Common myeloid progenitor, CD34-positive (primary cell): Measurements from ENCODE around the gene CDIP1.

Experiments used
- CTCF ChIA-PET: fragments of 350-600 bp; sonication (Branson Sonifier 250); formaldehyde crosslinking; loops from one replicate; lab custom pipeline; 2021; ENCODE audit warnings: antibody characterized with exemption; lab: Charles Lee
- POLR2A ChIA-PET: fragments of 350-600 bp; sonication (Branson Sonifier 250); formaldehyde crosslinking; loops from one replicate; lab custom pipeline; 2021; ENCODE audit warnings: antibody characterized with exemption; lab: Charles Lee
- DNase-seq, 3 donors: peaks; one replicate each; pipeline versions ENCODE4 v3.0.0 to v3.0.0-alpha.2; 2013
- H3K27ac ChIP-seq, 2 experiments: 1 replicate in 1 of 2; 2 replicates in 1 of 2; pipeline ENCODE4 v1.7.0; 2013; ENCODE audit warnings: inconsistent platforms in 2 of 2, low read length in 2 of 2, mild to moderate bottlenecking in 2 of 2, low read depth in 1 of 2, moderate library complexity in 1 of 2; ENCODE audit not compliant: severe bottlenecking in 2 of 2, insufficient read depth in 1 of 2, poor library complexity in 1 of 2
- H3K27me3 ChIP-seq, 5 experiments: replicated peaks in 2 of 5; 1 replicate in 3 of 5; 2 replicates in 2 of 5; pipeline versions ENCODE4 v1.6.1 to v1.7.0; 2013; ENCODE audit warnings: low read length in 4 of 5, mild to moderate bottlenecking in 2 of 5, moderate library complexity in 2 of 5, inconsistent platforms in 1 of 5; ENCODE audit not compliant: insufficient read depth in 5 of 5, control insufficient read depth in 4 of 5
- H3K36me3 ChIP-seq, 4 experiments: 1 replicate in 2 of 4; 2 replicates in 2 of 4; pipeline versions ENCODE4 v1.6.1 to v1.7.0; 2013; ENCODE audit warnings: low read length in 3 of 4, control low read depth in 1 of 4, mild to moderate bottlenecking in 1 of 4; ENCODE audit not compliant: control insufficient read depth in 4 of 4, insufficient read depth in 4 of 4
- H3K4me1 ChIP-seq, 4 experiments: 1 replicate in 3 of 4; 2 replicates in 1 of 4; pipeline versions ENCODE4 v1.6.1 to v1.7.1; 2013; ENCODE audit warnings: low read length in 3 of 4, mild to moderate bottlenecking in 3 of 4, control low read depth in 1 of 4, inconsistent platforms in 1 of 4, moderate library complexity in 1 of 4; ENCODE audit not compliant: control insufficient read depth in 4 of 4, insufficient read depth in 4 of 4; ENCODE audit errors: control extremely low read depth in 1 of 4
- H3K4me3 ChIP-seq, 7 experiments: 1 replicate in 4 of 7; 2 replicates in 3 of 7; pipeline versions ENCODE4 v1.5.1 to v1.7.0; 2013; ENCODE audit warnings: mild to moderate bottlenecking in 7 of 7, low read length in 6 of 7, moderate library complexity in 6 of 7, inconsistent platforms in 2 of 7, low read depth in 2 of 7, control low read depth in 1 of 7; ENCODE audit not compliant: insufficient read depth in 4 of 7, control insufficient read depth in 1 of 7; ENCODE audit errors: extremely low read depth in 1 of 7
- H3K9me3 ChIP-seq, 5 experiments: 1 replicate in 4 of 5; 2 replicates in 1 of 5; pipeline versions ENCODE4 v1.6.1 to v1.7.1; 2013; ENCODE audit warnings: low read length in 4 of 5, mild to moderate bottlenecking in 2 of 5, inconsistent platforms in 1 of 5, low read depth in 1 of 5, moderate library complexity in 1 of 5; ENCODE audit not compliant: control insufficient read depth in 4 of 5, insufficient read depth in 2 of 5; ENCODE audit errors: control extremely low read depth in 1 of 5
- WGBS: methylation state at CpG from one replicate; pipeline ENCODE4 v1.1.5; 2013; ENCODE audit not compliant: insufficient coverage; 5-methylcytosine and 5-hydroxymethylcytosine counted together

Gene CDIP1

DNA sequence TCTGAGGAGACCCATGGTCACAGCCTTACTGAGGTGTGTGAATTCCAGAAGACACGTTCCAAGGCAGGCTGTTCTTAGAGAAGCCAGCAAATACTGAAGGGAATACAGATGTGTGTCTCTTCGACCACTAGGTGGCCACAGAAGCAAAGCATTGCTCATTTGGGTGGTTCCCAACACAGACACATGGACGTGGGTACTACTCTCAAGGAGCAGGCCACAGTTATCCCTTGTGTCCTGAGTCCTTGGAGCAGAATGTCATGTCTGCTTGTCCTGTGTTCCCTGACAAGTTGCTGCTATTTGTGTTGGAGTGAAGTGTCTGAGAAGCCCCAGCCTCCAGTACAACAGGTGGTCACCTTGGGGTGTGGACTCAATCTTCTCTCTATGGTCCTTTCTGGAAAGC is 32.1 kb downstream of the CDIP1 start:
- H3K9me3 ChIP-seq = no peaks in the 10 kb centered on the region
- 5% methylated on average over 3 of the region's 3 CpGs for WGBS
- H3K27me3 ChIP-seq = no peaks in the 10 kb centered on the region
- peaks cover 16 to 33% (median 31%) of the 10 kb centered on the region in 4 experiments for H3K4me1 ChIP-seq
- peak; percentile 78 to 87 (median 82) for DNase-seq
- peaks cover 2 to 50% (median 28%) of the 10 kb centered on the region in 4 experiments for H3K36me3 ChIP-seq
- no peak overlapping the region for H3K4me3 ChIP-seq
- ChIA-PET POLR2A (interaction anchor here (0.5 to 0.7 kb wide), 2 partner anchors 79 to 180 kb away, joined by 3 read pairs; no protein-coding TSS in a partner anchor), CTCF (interaction anchor here (0.6 to 15.2 kb wide), 31 partner anchors 6 to 450 kb away, joined by 3 to 375 read pairs (median 4); partner anchors contain the start of genes C16orf96, HMOX2, NMRAL1 and UBALD1)
- peak overlapping the region; percentile 27 to 57 for H3K27ac ChIP-seq

DNA sequence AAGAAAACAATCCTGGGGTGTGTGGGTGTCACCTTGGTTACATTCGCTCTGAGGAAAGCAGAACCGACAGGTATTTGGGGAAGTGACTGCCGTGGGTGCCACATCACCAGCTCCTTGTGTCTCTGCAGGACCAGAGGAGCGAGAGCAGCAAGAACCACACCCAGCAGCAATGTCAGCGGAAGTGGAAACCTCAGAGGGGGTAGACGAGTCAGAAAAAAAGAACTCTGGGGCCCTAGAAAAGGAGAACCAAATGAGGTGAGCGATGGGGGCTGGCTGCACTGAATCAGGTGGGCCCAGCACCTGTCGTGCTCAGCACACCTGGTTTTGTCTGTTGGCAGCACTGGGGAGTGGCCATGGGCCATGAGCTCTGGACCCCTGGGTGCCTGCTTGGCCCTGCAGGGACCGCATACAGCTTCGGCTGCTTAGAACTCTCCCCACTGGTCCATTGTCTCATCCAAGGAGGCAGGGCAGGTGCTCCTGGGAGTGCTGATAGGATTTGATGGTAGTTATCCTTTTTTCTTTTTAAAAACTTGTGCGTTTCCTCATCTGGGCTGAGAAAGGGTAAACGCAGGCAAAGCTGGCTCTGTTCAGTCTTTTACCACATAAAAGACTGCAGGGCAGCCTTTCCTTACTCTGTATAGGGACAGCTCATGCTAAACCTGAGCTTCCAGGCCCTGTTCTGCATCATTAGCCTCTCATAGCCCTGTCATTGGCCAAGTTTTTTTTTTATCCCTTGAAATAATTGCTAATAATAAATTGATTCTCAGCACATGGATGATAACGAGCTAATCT is 33.0 kb downstream of the CDIP1 start:
- ChIA-PET POLR2A (no interaction called here), CTCF (interaction anchor here (0.6 to 15.2 kb wide), 30 partner anchors 9 to 451 kb away, joined by 3 to 375 read pairs (median 4); partner anchors contain the start of genes C16orf96, HMOX2 and UBALD1)
- peaks cover 2 to 43% (median 24%) of the 10 kb centered on the region in 4 experiments for H3K36me3 ChIP-seq
- H3K27me3 ChIP-seq = no peaks in the 10 kb centered on the region
- H3K9me3 ChIP-seq = no peaks in the 10 kb centered on the region
- H3K27ac ChIP-seq = peak overlapping the region; percentile 56 to 76
- WGBS = 13% methylated on average over 12 of the region's 13 CpGs
- DNase-seq = peak; percentile 84 to 98 (median 97)
- peak overlapping the region in 4 of 7 experiments; percentile 21 to 55 (median 39) for H3K4me3 ChIP-seq
- H3K4me1 ChIP-seq = peaks cover 16 to 25% (median 22%) of the 10 kb centered on the region in 4 experiments

DNA sequence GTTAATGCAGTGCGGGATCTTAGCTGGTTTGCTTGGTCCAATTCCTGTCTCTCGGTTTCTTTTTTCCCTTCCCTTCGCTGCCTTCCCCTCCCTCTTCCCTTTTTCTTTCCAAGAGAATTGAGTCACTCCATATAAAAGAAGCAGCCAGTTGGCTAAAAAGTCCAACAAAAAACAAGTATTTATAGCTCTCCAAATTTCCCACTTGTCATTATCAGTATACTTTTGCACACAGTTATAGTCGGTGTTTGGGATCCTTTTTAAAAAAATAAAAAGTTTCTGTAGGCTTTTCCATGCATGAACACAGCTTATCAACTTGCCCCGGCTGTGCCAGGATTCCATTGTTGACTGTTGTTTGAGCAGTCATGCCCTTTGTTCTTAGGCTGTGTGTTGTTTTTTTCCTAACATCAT is 37.5 kb downstream of the CDIP1 start:
- Histone ChIP-seq H3K36me3 (peaks cover 0 to 18% (median 7%) of the 10 kb centered on the region in 4 experiments), H3K27me3 (no peaks in the 10 kb centered on the region), H3K9me3 (no peaks in the 10 kb centered on the region), H3K27ac (no peak overlapping the region), H3K4me1 (peaks cover 11 to 18% (median 16%) of the 10 kb centered on the region in 4 experiments), H3K4me3 (no peak overlapping the region)
- DNase-seq = no peak
- WGBS = 96% methylated on average over 4 of the region's 5 CpGs
- ChIA-PET CTCF (interaction anchor here (0.7 to 5.1 kb wide), 9 partner anchors 9 to 78 kb away, joined by 3 to 29 read pairs (median 4); partner anchors contain the start of gene C16orf96), POLR2A (no interaction called here)

DNA sequence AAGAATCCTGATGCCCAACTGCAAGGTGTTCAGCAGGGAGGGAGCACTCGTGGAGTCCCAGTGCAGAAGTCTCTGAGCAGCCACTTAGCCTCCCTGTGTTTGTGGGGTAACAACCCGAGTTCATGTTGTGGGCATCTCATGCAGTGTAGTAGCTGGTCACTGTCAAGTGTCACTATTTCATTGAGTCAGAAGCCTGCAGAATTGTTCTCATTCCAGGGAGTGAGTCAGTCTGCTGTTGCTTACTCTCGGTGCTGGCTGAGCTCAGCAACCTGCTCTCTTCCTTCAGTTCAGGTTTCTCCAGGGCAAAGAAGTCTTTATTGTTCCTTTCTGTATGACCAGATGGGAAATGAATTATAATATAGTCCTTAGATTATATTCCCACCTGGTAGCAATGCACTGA is 38.3 kb downstream of the CDIP1 start:
- Histone ChIP-seq H3K27me3 (no peaks in the 10 kb centered on the region), H3K36me3 (peaks cover 0 to 18% (median 7%) of the 10 kb centered on the region in 4 experiments), H3K9me3 (no peaks in the 10 kb centered on the region), H3K4me3 (no peak overlapping the region), H3K4me1 (peaks cover 4 to 10% (median 8%) of the 10 kb centered on the region in 4 experiments), H3K27ac (no peak overlapping the region)
- POLR2A ChIA-PET = no interaction called here
- no peak for DNase-seq
- CTCF ChIA-PET = interaction anchor here (0.7 to 5.1 kb wide), 7 partner anchors 9 to 77 kb away, joined by 3 to 29 read pairs (median 4); no protein-coding TSS in a partner anchor
- WGBS = 100% methylated on average over 1 of the region's 3 CpGs

DNA sequence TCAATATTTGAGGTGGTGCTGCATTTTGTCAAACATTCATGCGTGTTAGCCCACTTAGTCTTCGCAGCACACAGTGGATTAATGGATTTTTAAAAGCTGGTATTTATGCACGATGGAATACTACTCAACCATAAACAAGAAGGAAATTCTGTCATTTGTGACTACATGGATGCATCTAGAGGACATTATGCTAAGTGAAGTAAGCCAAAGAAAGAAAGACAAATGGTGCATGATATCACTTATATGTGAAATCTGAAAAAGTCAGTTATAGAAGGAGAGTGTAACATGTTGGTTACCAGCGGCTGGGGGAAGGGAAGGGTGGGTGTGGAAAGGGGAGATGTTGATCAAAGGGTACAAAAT is 39.4 kb downstream of the CDIP1 start:
- Histone ChIP-seq H3K4me3 (no peak overlapping the region), H3K36me3 (peaks cover 0 to 18% (median 7%) of the 10 kb centered on the region in 4 experiments), H3K27ac (no peak overlapping the region), H3K9me3 (no peaks in the 10 kb centered on the region), H3K27me3 (no peaks in the 10 kb centered on the region), H3K4me1 (peaks cover 0 to 4% (median 2%) of the 10 kb centered on the region in 4 experiments)
- ChIA-PET CTCF (interaction anchor here (5.1 kb wide), 1 partner anchor 11 kb away, joined by 29 read pairs; no protein-coding TSS in a partner anchor), POLR2A (no interaction called here)
- 100% methylated on average over 1 of the region's 4 CpGs for WGBS
- DNase-seq = no peak

DNA sequence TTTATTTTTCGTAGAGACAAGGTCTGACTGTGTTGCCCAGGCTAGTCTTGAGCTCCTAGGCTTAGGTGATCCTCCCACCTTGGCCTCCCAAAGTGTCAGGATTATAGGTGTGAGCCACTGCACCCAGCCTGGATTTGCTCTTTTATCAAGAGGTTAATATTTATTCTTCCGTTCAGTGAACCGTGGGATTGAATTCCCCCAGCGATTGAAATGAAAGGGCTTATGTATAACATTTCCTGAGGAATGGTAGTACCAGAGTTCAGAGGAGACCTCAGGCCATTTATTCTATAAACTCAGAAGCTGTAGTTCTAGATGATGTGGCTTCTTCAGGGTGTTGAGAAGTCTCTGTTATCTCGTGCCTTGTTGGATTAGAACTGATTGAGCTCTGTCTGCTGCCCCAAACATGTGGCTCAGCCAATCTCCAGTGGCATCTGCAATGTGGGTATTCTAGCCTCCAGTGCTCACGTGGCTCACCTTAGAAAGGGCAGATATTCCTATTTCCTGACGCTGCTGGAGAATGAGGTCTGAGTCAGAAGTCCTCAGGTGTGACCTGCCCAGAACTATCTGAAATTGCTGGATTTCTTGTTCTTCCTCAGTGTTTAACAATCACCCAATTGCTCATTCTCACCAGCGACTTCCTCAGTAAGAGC is 39.9 kb downstream of the CDIP1 start:
- no peaks in the 10 kb centered on the region for H3K9me3 ChIP-seq
- H3K27ac ChIP-seq = no peak overlapping the region
- no peaks in the 10 kb centered on the region for H3K4me1 ChIP-seq
- peaks cover 0 to 18% (median 7%) of the 10 kb centered on the region in 4 experiments for H3K36me3 ChIP-seq
- 97% methylated on average over 6 of the region's 8 CpGs for WGBS
- H3K4me3 ChIP-seq = no peak overlapping the region
- DNase-seq = no peak
- POLR2A ChIA-PET = no interaction called here
- CTCF ChIA-PET = interaction anchor here (5.1 kb wide), 1 partner anchor 11 kb away, joined by 29 read pairs; no protein-coding TSS in a partner anchor
- H3K27me3 ChIP-seq = no peaks in the 10 kb centered on the region
